A549 (cell line): Measurements from ENCODE around the gene TMEM51. TPM values are rescaled to one million over a fixed set of nuclear protein-coding genes. Genes with fewer than 3 reads are reported as not detected.

ENCODE experiments used
- ATAC-seq, 2 experiments: fragments of 200-7000 bp in 1 of 2; fragments of >200 bp in 1 of 2; cut with Nextera tagmentation in 1 of 2; cut with Tn5 transposase in 1 of 2; 3 replicates each; pipeline versions ENCODE4 v1.8.0 to v1.9.1; 2018 to 2020; ENCODE audit warnings: mild to moderate bottlenecking in 1 of 2, moderate library complexity in 1 of 2
- CTCF ChIA-PET: fragments of 300-600 bp; sonication (Branson Sonifier 250); formaldehyde crosslinking; extraction: SDS; loops from one replicate; lab custom pipeline; 2021; ENCODE audit warnings: antibody characterized with exemption, inconsistent platforms; lab: Yijun Ruan, JAX
- POLR2A ChIA-PET: fragments of 350-600 bp; formaldehyde crosslinking; extraction: SDS; loops from one replicate; lab custom pipeline; 2021; ENCODE audit warnings: antibody characterized with exemption, inconsistent platforms; lab: Yijun Ruan, JAX
- DNase-seq, 2 experiments: peaks; one replicate each; pipeline versions ENCODE4 v3.0.0 to v3.0.0-alpha.2; 2011 to 2016; ENCODE audit warnings: low read depth in 1 of 2, low spot score in 1 of 2
- FAIRE-seq: peaks from 2 replicates; lab custom pipeline; 2011; peaks lifted over from hg19 to GRCh38; lab: Jason Lieb, UNC
- H3K27ac ChIP-seq, 2 experiments: fragments of >200 bp; sonication (Bioruptor Twin); formaldehyde crosslinking; 3 replicates each; pipeline ENCODE4 v1.5.1; 2016 to 2017
- H3K4me1 ChIP-seq: fragments of >200 bp; sonication (Bioruptor Twin); formaldehyde crosslinking; 3 replicates; pipeline ENCODE4 v1.6.1; 2016
- H3K4me2 ChIP-seq: fragments of >200 bp; sonication (Bioruptor Twin); formaldehyde crosslinking; 3 replicates; pipeline ENCODE4 v1.6.1; 2016
- H3K4me3 ChIP-seq: fragments of >200 bp; sonication (Bioruptor Twin); formaldehyde crosslinking; 3 replicates; pipeline ENCODE4 v1.5.1; 2016
- H3K9me3 ChIP-seq: fragments of >200 bp; sonication (Bioruptor Twin); formaldehyde crosslinking; 3 replicates; pipeline ENCODE4 v1.6.1; 2016
- ATOH8 ChIP-seq: fragments of 250-450 bp; sonication (Bioruptor Pico); IDR thresholded peaks from 2 replicates; pipeline ENCODE4 v1.5.0; 2020; ENCODE audit warnings: low read depth, mild to moderate bottlenecking, moderate library complexity
- BCL3 ChIP-seq: fragments of >200 bp; sonication (Bioruptor Twin); formaldehyde crosslinking; IDR thresholded peaks from 3 replicates; pipeline ENCODE4 v1.6.1; 2016
- BHLHE40 ChIP-seq: IDR thresholded peaks from 2 replicates; pipeline ENCODE4 v1.6.1; 2012; ENCODE audit warnings: low read depth, low read length, inconsistent platforms
- CBX8 ChIP-seq: fragments of 200-600 bp; sonication (generic); IDR thresholded peaks from 2 replicates; pipeline ENCODE4 v1.6.1; 2016
- CHD4 ChIP-seq: fragments of 200-600 bp; sonication (generic); IDR thresholded peaks from 2 replicates; pipeline ENCODE4 v1.6.1; 2016; ENCODE audit warnings: antibody characterized with exemption, mild to moderate bottlenecking, borderline replicate concordance
- ESRRA ChIP-seq: fragments of 150-350 bp; IDR thresholded peaks from 2 replicates; pipeline ENCODE4 v1.6.1; 2014; ENCODE audit warnings: mild to moderate bottlenecking, low read length, borderline replicate concordance
- FOSL2 ChIP-seq, 2 experiments: fragments of 450-650 bp in 1 of 2; fragments of >200 bp in 1 of 2; sonication (Bioruptor Twin) in 1 of 2; formaldehyde crosslinking; IDR thresholded peaks; 2 replicates each; pipeline versions ENCODE4 v1.5.0 to v1.6.1; 2016 to 2020; ENCODE audit warnings: mild to moderate bottlenecking in 1 of 2, moderate library complexity in 1 of 2
- GATA3 ChIP-seq: IDR thresholded peaks from 2 replicates; pipeline ENCODE4 v1.6.1; 2012; ENCODE audit warnings: borderline replicate concordance
- HDAC2 ChIP-seq: fragments of 200-600 bp; sonication (generic); IDR thresholded peaks from 2 replicates; pipeline ENCODE4 v1.6.1; 2016
- HOXA7 ChIP-seq: fragments of 250-450 bp; sonication (Bioruptor Pico); IDR thresholded peaks from 2 replicates; pipeline ENCODE4 v1.5.0; 2020; ENCODE audit warnings: mild to moderate bottlenecking, moderate library complexity
- HOXB13 ChIP-seq: fragments of 250-450 bp; sonication (Bioruptor Pico); IDR thresholded peaks from 2 replicates; pipeline ENCODE4 v1.5.0; 2020; ENCODE audit warnings: low read depth, mild to moderate bottlenecking, moderate library complexity
- JUNB ChIP-seq: fragments of >200 bp; sonication (Bioruptor Twin); formaldehyde crosslinking; IDR thresholded peaks from 2 replicates; pipeline ENCODE4 v1.6.1; 2016
- KDM1A ChIP-seq: fragments of 200-600 bp; sonication (generic); IDR thresholded peaks from 2 replicates; pipeline ENCODE4 v1.6.1; 2016; ENCODE audit warnings: low read depth, mild to moderate bottlenecking
- KDM5A ChIP-seq: fragments of 200-600 bp; sonication (generic); IDR thresholded peaks from 2 replicates; pipeline ENCODE4 v1.6.1; 2016; ENCODE audit warnings: antibody characterized with exemption, mild to moderate bottlenecking
- NFE2L2 ChIP-seq: fragments of 150-350 bp; conservative IDR thresholded peaks from 2 replicates; pipeline ENCODE4 v1.6.1; 2014; ENCODE audit warnings: low read length
- NPAS2 ChIP-seq: fragments of 250-450 bp; sonication (Bioruptor Pico); IDR thresholded peaks from 2 replicates; pipeline ENCODE4 v1.8.0; 2022; ENCODE audit warnings: mild to moderate bottlenecking, moderate library complexity, borderline replicate concordance
- NR3C1 ChIP-seq: fragments of >200 bp; sonication (Bioruptor Twin); formaldehyde crosslinking; IDR thresholded peaks from 3 replicates; pipeline ENCODE4 v1.6.1; 2017
- PBX3 ChIP-seq: IDR thresholded peaks from 2 replicates; pipeline ENCODE4 v1.6.1; 2012
- PHF8 ChIP-seq: fragments of 200-600 bp; sonication (generic); IDR thresholded peaks from 2 replicates; pipeline ENCODE4 v1.6.1; 2016; ENCODE audit warnings: low read depth, mild to moderate bottlenecking, antibody characterized with exemption, moderate library complexity, borderline replicate concordance
- RCOR1 ChIP-seq: fragments of 150-350 bp; IDR thresholded peaks from 2 replicates; pipeline ENCODE4 v1.6.1; 2014; ENCODE audit warnings: antibody characterized with exemption, low read length, low read depth
- RNF2 ChIP-seq: fragments of 200-600 bp; sonication (generic); IDR thresholded peaks from 2 replicates; pipeline ENCODE4 v1.6.1; 2016; ENCODE audit warnings: low read depth, mild to moderate bottlenecking, antibody characterized with exemption, moderate library complexity, borderline replicate concordance
- SREBF2 ChIP-seq: fragments of 450-650 bp; IDR thresholded peaks from 2 replicates; pipeline ENCODE4 v1.6.1; 2014; ENCODE audit warnings: mild to moderate bottlenecking, moderate library complexity
- TFCP2L1 ChIP-seq: fragments of 250-450 bp; sonication (Bioruptor Pico); IDR thresholded peaks from 2 replicates; pipeline ENCODE4 v1.5.0; 2021; ENCODE audit warnings: mild to moderate bottlenecking
- TP53 ChIP-seq: fragments of 250-450 bp; sonication (Bioruptor Pico); IDR thresholded peaks from 2 replicates; pipeline ENCODE4 v1.5.0; 2021; ENCODE audit warnings: mild to moderate bottlenecking, moderate library complexity
- USF2 ChIP-seq: fragments of 450-650 bp; IDR thresholded peaks from 2 replicates; pipeline ENCODE4 v1.6.1; 2014; ENCODE audit warnings: antibody characterized with exemption
- ZC3H11A ChIP-seq: fragments of 450-650 bp; IDR thresholded peaks from 2 replicates; pipeline ENCODE4 v1.6.1; 2014; ENCODE audit warnings: antibody characterized with exemption, mild to moderate bottlenecking
- ZNF302 ChIP-seq: fragments of 250-450 bp; sonication (Bioruptor Pico); IDR thresholded peaks from 2 replicates; pipeline ENCODE4 v1.9.0; 2021; ENCODE audit warnings: inconsistent platforms, mild to moderate bottlenecking, moderate library complexity
- whole genome bisulfite sequencing: methylation state at CpG from one replicate; pipeline ENCODE4 v1.1.6; 2017; ENCODE audit errors: missing lambda C conversion rate; 5-methylcytosine and 5-hydroxymethylcytosine counted together
- polyA plus RNA-seq, 4 experiments: library from polyadenylated mRNA; depleted of rRNA in 3 of 4; stranded (reverse); fragments of >200 nt; fragmentation: RNase III in 1 of 4; extraction: RNeasy Plus Mini Kit Qiagen cat#74134 plus additional on column Dnase treatment in 1 of 4; gene quantifications; 2 replicates in 3 of 4; 3 replicates in 1 of 4; pipeline ENCODE4 v1.2.3, GENCODE V29; 2011 to 2017

Gene TMEM51
- polyA plus RNA-seq, 2 of the 4 experiments (the other 2 are of a cell fraction): 20.0 to 22.8 TPM

- POLR2A ChIA-PET: interaction anchor here (0.7 to 1.2 kb wide), 4 partner anchors 14 to 57 kb away, joined by 4 to 7 read pairs (median 4); no protein-coding TSS in a partner anchor
- 2% methylated on average over 16 of the region's 37 CpGs for WGBS
- FAIRE-seq: no peak
- no peaks in the 10 kb centered on the region for H3K9me3 ChIP-seq
- CTCF ChIA-PET: interaction anchor here (2.6 to 8.4 kb wide), 5 partner anchors 14 to 119 kb away, joined by 12 to 133 read pairs (median 35); no protein-coding TSS in a partner anchor
- H3K4me1 ChIP-seq: peaks cover 49% of the 10 kb centered on the region
- ATAC-seq: peak in 1 of 2 experiments; percentile 18; a peak in 3 of 6 replicates
- H3K4me3 ChIP-seq: peak overlapping the region; percentile 88
- peak overlapping the region; percentile 93 to 99 for H3K27ac ChIP-seq
- peak overlapping the region; percentile 99 for H3K4me2 ChIP-seq
- TF ChIP-seq PHF8: no peak
- no peak for TF ChIP-seq ZC3H11A
- TF ChIP-seq FOSL2 (IDR thresholded peaks at IDR 0.05): no peak
- TF ChIP-seq FOSL2 (CRISPR knock-in tag; IDR thresholded peaks at IDR 0.05): no peak
- no peak for TF ChIP-seq ESRRA
- no peak for TF ChIP-seq NFE2L2
- no peak for TF ChIP-seq HDAC2
- no peak for TF ChIP-seq PBX3
- no peak for TF ChIP-seq KDM5A
- no peak for TF ChIP-seq NR3C1
- no peak for TF ChIP-seq SREBF2
- TF ChIP-seq TFCP2L1: no peak
- no peak for TF ChIP-seq NPAS2
- TF ChIP-seq BHLHE40: no peak
- no peak for TF ChIP-seq BCL3
- TF ChIP-seq CHD4: no peak
- TF ChIP-seq JUNB: no peak
- TF ChIP-seq ZNF302 (CRISPR knock-in tag): no peak
- TF ChIP-seq CBX8: no peak
- peak in 1 of 2 experiments; percentile 34 for DNase-seq
Measured at GRCh38 chr1:15154480-15155036, 1.0 kb downstream of the TMEM51 start.

GRCh38 chr1:15155191-15155590 lies 1.6 kb downstream of the TMEM51 start:
- peak overlapping the region; percentile 99 for H3K4me2 ChIP-seq
- peaks cover 55% of the 10 kb centered on the region for H3K4me1 ChIP-seq
- TF ChIP-seq JUNB (no peak), HDAC2 (peak; percentile 55; the same call in 1 of the 2 replicates), KDM1A (peak; percentile 92)
- H3K4me3 ChIP-seq: peak overlapping the region; percentile 88
- 64% methylated on average over 4 of the region's 5 CpGs for WGBS
- no peak for DNase-seq
- peak overlapping the region; percentile 93 to 99; a peak in 5 of 6 replicates for H3K27ac ChIP-seq
- ChIA-PET POLR2A (interaction anchor here (0.7 kb wide), 1 partner anchor 56 kb away, joined by 4 read pairs; no protein-coding TSS in a partner anchor), CTCF (interaction anchor here (4.0 to 8.4 kb wide), 4 partner anchors 14 to 118 kb away, joined by 24 to 133 read pairs (median 56); no protein-coding TSS in a partner anchor)
- H3K9me3 ChIP-seq: no peaks in the 10 kb centered on the region
- no peak for FAIRE-seq
- no peak for ATAC-seq

- no peaks in the 10 kb centered on the region for H3K9me3 ChIP-seq
- DNase-seq (no peak), ATAC-seq (no peak), FAIRE-seq (no peak)
- peaks cover 64% of the 10 kb centered on the region for H3K4me1 ChIP-seq
- WGBS: 83% methylated on average over 4 of the region's 11 CpGs
- peak overlapping the region; percentile 79 to 99 for H3K27ac ChIP-seq
- H3K4me3 ChIP-seq: 0 out of 3 replicates have a peak overlapping the region, but pooled peaks have one; percentile 8
- H3K4me2 ChIP-seq: peak overlapping the region; percentile 99
- POLR2A ChIA-PET: no interaction called here
- CTCF ChIA-PET: interaction anchor here (0.6 to 8.4 kb wide), 9 partner anchors 12 to 148 kb away, joined by 3 to 133 read pairs (median 3); no protein-coding TSS in a partner anchor
- TF ChIP-seq BCL3 (no peak), RCOR1 (no peak), ATOH8 (CRISPR knock-in tag) (no peak), CHD4 (no peak), HOXB13 (no peak), FOSL2 (IDR thresholded peaks at IDR 0.05) (no peak), FOSL2 (CRISPR knock-in tag; IDR thresholded peaks at IDR 0.05) (no peak), KDM1A (no peak), TP53 (CRISPR knock-in tag) (no peak), GATA3 (no peak), ZC3H11A (no peak), HOXA7 (CRISPR knock-in tag) (no peak), USF2 (no peak), HDAC2 (no peak), RNF2 (no peak)
Measured at GRCh38 chr1:15155888-15156741, 2.6 kb downstream of the TMEM51 start.
